KMS-11 (cell line): ENCODE data around the gene DLX1.

Experiments used
- H2AFZ ChIP-seq: fragments of 200-600 bp; sonication (generic); 2 replicates; pipeline ENCODE4 v1.6.1; 2016; ENCODE audit warnings: antibody characterized with exemption, mixed run types, low read depth
- H3K27ac ChIP-seq: fragments of 200-600 bp; sonication (generic); 2 replicates; pipeline ENCODE4 v1.6.1; 2016; ENCODE audit warnings: mild to moderate bottlenecking, mixed run types
- H3K27me3 ChIP-seq: fragments of 200-600 bp; sonication (generic); 2 replicates; pipeline ENCODE4 v1.6.1; 2017; ENCODE audit warnings: mild to moderate bottlenecking, low read depth, mixed run types, moderate library complexity; ENCODE audit not compliant: insufficient read depth
- H3K36me3 ChIP-seq: fragments of 200-600 bp; sonication (generic); 2 replicates; pipeline ENCODE4 v1.6.1; 2017; ENCODE audit warnings: mild to moderate bottlenecking, mixed run types; ENCODE audit not compliant: insufficient read depth
- H3K4me1 ChIP-seq: fragments of 200-600 bp; sonication (generic); 2 replicates; pipeline ENCODE4 v1.6.1; 2016; ENCODE audit warnings: mild to moderate bottlenecking, low read depth, mixed run types; ENCODE audit not compliant: poor library complexity, severe bottlenecking
- H3K4me2 ChIP-seq: fragments of 200-600 bp; sonication (generic); 2 replicates; pipeline ENCODE4 v1.7.0; 2016; ENCODE audit warnings: mild to moderate bottlenecking, mixed run types
- H3K4me3 ChIP-seq: fragments of 200-600 bp; sonication (generic); IDR thresholded peaks from 2 replicates; pipeline ENCODE4 v1.6.1; 2017; ENCODE audit warnings: low read depth, low read length, mixed read lengths; ENCODE audit not compliant: insufficient read depth
- H3K79me2 ChIP-seq: fragments of 200-600 bp; sonication (generic); 2 replicates; pipeline ENCODE4 v1.6.1; 2016; ENCODE audit warnings: low read depth, mixed run types; ENCODE audit not compliant: insufficient read depth
- H3K9ac ChIP-seq: fragments of 200-600 bp; sonication (generic); 2 replicates; pipeline ENCODE4 v1.6.1; 2016; ENCODE audit warnings: mild to moderate bottlenecking, mixed run types
- H4K20me1 ChIP-seq: fragments of 200-600 bp; sonication (generic); 2 replicates; pipeline ENCODE4 v1.6.1; 2016; ENCODE audit warnings: mild to moderate bottlenecking, mixed run types; ENCODE audit not compliant: insufficient read depth
- CTCF ChIP-seq: fragments of 200-600 bp; sonication (generic); conservative IDR thresholded peaks from 2 replicates; pipeline ENCODE4 v1.6.1; 2017; ENCODE audit warnings: low read depth, mild to moderate bottlenecking, antibody characterized with exemption, low read length, moderate library complexity, mixed read lengths

The DLX1 gene

DNA sequence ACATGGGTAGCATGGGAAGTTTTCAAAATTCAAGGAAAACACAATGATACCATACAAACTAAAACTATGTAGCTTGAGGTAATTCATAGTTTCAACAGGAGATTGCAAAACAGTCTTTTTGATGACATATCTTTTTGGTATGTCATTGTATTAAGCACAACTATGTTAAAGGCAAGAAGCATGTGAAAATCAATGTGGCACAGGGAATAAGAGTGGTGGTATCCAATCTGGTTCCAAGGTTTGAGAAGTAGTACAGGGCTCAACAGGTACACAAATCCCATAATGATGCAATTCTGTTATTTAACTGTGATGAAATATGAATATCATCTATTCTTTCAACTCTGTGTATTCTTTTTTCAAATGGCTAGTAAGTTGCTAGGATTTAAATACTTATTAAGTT, 33.8 kb downstream of the DLX1 start:
- no peak overlapping the region for H2AFZ ChIP-seq
- no peak for TF ChIP-seq CTCF
- no peaks in the 10 kb centered on the region for H4K20me1 ChIP-seq
- no peak overlapping the region for H3K4me2 ChIP-seq
- no peak overlapping the region for H3K27ac ChIP-seq
- H3K9ac ChIP-seq, result no peak overlapping the region
- H3K79me2 ChIP-seq, result no peaks in the 10 kb centered on the region
- H3K36me3 ChIP-seq, result no peaks in the 10 kb centered on the region
- no peak overlapping the region for H3K4me3 ChIP-seq
- H3K4me1 ChIP-seq, result no peaks in the 10 kb centered on the region
- H3K27me3 ChIP-seq, result no peaks in the 10 kb centered on the region

GRCh38 chr2:172120118-172120517, 34.8 kb downstream of the DLX1 start:
- no peak for TF ChIP-seq CTCF

DNA sequence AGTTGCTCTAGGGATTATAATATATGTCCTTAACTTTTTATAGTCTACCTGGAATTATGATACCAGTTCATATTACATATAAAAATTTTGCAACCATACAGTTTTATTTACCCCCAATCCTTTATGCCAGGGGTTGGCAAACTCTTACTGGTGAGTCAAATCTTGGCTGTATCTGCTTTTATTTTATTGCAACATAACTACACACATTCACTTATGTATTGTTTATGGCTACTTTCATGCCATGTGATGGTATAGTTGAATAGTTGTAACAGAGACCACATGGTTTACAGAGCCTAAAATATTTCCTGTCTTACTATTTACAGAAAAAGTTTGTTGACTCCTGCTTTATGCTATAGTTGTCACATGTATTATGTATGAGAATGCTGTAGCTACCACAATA, 43.2 kb downstream of the DLX1 start:
- Histone ChIP-seq H3K27ac (no peak overlapping the region), H3K4me3 (no peak overlapping the region), H3K9ac (no peak overlapping the region), H3K36me3 (no peaks in the 10 kb centered on the region), H3K27me3 (no peaks in the 10 kb centered on the region), H4K20me1 (no peaks in the 10 kb centered on the region), H3K4me2 (no peak overlapping the region), H2AFZ (no peak overlapping the region), H3K4me1 (no peaks in the 10 kb centered on the region), H3K79me2 (no peaks in the 10 kb centered on the region)
- TF ChIP-seq CTCF, result no peak

More at GRCh38 chr2:172120118-172120517, 34.8 kb downstream of the DLX1 start:
- H3K36me3 ChIP-seq, result no peaks in the 10 kb centered on the region
- H3K79me2 ChIP-seq, result no peaks in the 10 kb centered on the region
- H3K4me3 ChIP-seq, result no peak overlapping the region
- no peaks in the 10 kb centered on the region for H3K27me3 ChIP-seq
- H3K9ac ChIP-seq, result no peak overlapping the region
- no peak overlapping the region for H2AFZ ChIP-seq
- H3K4me1 ChIP-seq, result no peaks in the 10 kb centered on the region
- no peaks in the 10 kb centered on the region for H4K20me1 ChIP-seq
- H3K27ac ChIP-seq, result no peak overlapping the region
- H3K4me2 ChIP-seq, result no peak overlapping the region

GRCh38 chr2:172129404-172129803, 44.1 kb downstream of the DLX1 start:
- H3K79me2 ChIP-seq, result no peaks in the 10 kb centered on the region
- H3K9ac ChIP-seq, result no peak overlapping the region
- no peak overlapping the region for H3K4me3 ChIP-seq
- no peak for TF ChIP-seq CTCF
- no peaks in the 10 kb centered on the region for H4K20me1 ChIP-seq
- H3K4me2 ChIP-seq, result no peak overlapping the region
- no peaks in the 10 kb centered on the region for H3K4me1 ChIP-seq
- H3K36me3 ChIP-seq, result no peaks in the 10 kb centered on the region
- no peak overlapping the region for H2AFZ ChIP-seq
- no peak overlapping the region for H3K27ac ChIP-seq
- H3K27me3 ChIP-seq, result no peaks in the 10 kb centered on the region
